Middle frontal gyrus (tissue), 1 donor: Measurements from ENCODE around the gene IFRD1.

ENCODE experiments used
- DNase-seq: peaks from one replicate; pipeline ENCODE4 v3.0.0-alpha.2; 2015; ENCODE audit warnings: low spot score; ENCODE audit errors: extremely low spot score

Gene IFRD1

GRCh38 chr7:112487457-112488263 is 37.4 kb downstream of the IFRD1 start:
- no peak for DNase-seq

- DNase-seq: no peak
Observed at GRCh38 chr7:112488264-112488552, 37.9 kb downstream of the IFRD1 start.

GRCh38 chr7:112492186-112492585 is 41.9 kb downstream of the IFRD1 start:
- DNase-seq: no peak

GRCh38 chr7:112494656-112495055 is 44.4 kb downstream of the IFRD1 start:
- no peak for DNase-seq

GRCh38 chr7:112495156-112495788 is 45.0 kb downstream of the IFRD1 start:
- DNase-seq: no peak

- DNase-seq: no peak
Observed at GRCh38 chr7:112495810-112496462, 45.7 kb downstream of the IFRD1 start.

- no peak for DNase-seq
Observed at GRCh38 chr7:112497481-112497880, 47.2 kb downstream of the IFRD1 start.

- DNase-seq: no peak
Observed at GRCh38 chr7:112500619-112501018, 50.4 kb downstream of the IFRD1 start.

- no peak for DNase-seq
Observed at GRCh38 chr7:112501801-112502503, 51.7 kb downstream of the IFRD1 start.

GRCh38 chr7:112502700-112503099 is 52.4 kb downstream of the IFRD1 start:
- DNase-seq: no peak

- no peak for DNase-seq
Observed at GRCh38 chr7:112503361-112503972, 53.2 kb downstream of the IFRD1 start.

GRCh38 chr7:112504093-112504695 is 53.9 kb downstream of the IFRD1 start:
- no peak for DNase-seq

- no peak for DNase-seq
Observed at GRCh38 chr7:112505495-112505894, 55.2 kb downstream of the IFRD1 start.

GRCh38 chr7:112508404-112508803 is 58.1 kb downstream of the IFRD1 start:
- no peak for DNase-seq

GRCh38 chr7:112509402-112509801 is 59.1 kb downstream of the IFRD1 start:
- no peak for DNase-seq

GRCh38 chr7:112510001-112510742 is 59.9 kb downstream of the IFRD1 start:
- DNase-seq: no peak

GRCh38 chr7:112510743-112511110 is 60.5 kb downstream of the IFRD1 start:
- no peak for DNase-seq

GRCh38 chr7:112511451-112512202 is 61.4 kb downstream of the IFRD1 start:
- DNase-seq: no peak

GRCh38 chr7:112512451-112513210 is 62.4 kb downstream of the IFRD1 start:
- no peak for DNase-seq
